A549 (cell line): ENCODE results near the gene SLC5A8. TPM values are rescaled to one million over a fixed set of nuclear protein-coding genes. Genes with fewer than 3 reads are reported as not detected.

Experiments
- ATAC-seq, 2 experiments: fragments of 200-7000 bp in 1 of 2; fragments of >200 bp in 1 of 2; cut with Nextera tagmentation in 1 of 2; cut with Tn5 transposase in 1 of 2; 3 replicates each; pipeline versions ENCODE4 v1.8.0 to v1.9.1; 2018 to 2020; ENCODE audit warnings: mild to moderate bottlenecking in 1 of 2, moderate library complexity in 1 of 2
- CTCF ChIA-PET: fragments of 300-600 bp; sonication (Branson Sonifier 250); formaldehyde crosslinking; extraction: SDS; loops from one replicate; lab custom pipeline; 2021; ENCODE audit warnings: antibody characterized with exemption, inconsistent platforms; lab: Yijun Ruan, JAX
- POLR2A ChIA-PET: fragments of 350-600 bp; formaldehyde crosslinking; extraction: SDS; loops from one replicate; lab custom pipeline; 2021; ENCODE audit warnings: antibody characterized with exemption, inconsistent platforms; lab: Yijun Ruan, JAX
- DNase-seq, 2 experiments: peaks; one replicate each; pipeline versions ENCODE4 v3.0.0 to v3.0.0-alpha.2; 2011 to 2016; ENCODE audit warnings: low read depth in 1 of 2, low spot score in 1 of 2
- FAIRE-seq: peaks from 2 replicates; lab custom pipeline; 2011; peaks lifted over from hg19 to GRCh38; lab: Jason Lieb, UNC
- H3K27ac ChIP-seq, 2 experiments: fragments of >200 bp; sonication (Bioruptor Twin); formaldehyde crosslinking; 3 replicates each; pipeline ENCODE4 v1.5.1; 2016 to 2017
- H3K4me1 ChIP-seq: fragments of >200 bp; sonication (Bioruptor Twin); formaldehyde crosslinking; 3 replicates; pipeline ENCODE4 v1.6.1; 2016
- H3K4me2 ChIP-seq: fragments of >200 bp; sonication (Bioruptor Twin); formaldehyde crosslinking; 3 replicates; pipeline ENCODE4 v1.6.1; 2016
- H3K4me3 ChIP-seq: fragments of >200 bp; sonication (Bioruptor Twin); formaldehyde crosslinking; 3 replicates; pipeline ENCODE4 v1.5.1; 2016
- H3K9me3 ChIP-seq: fragments of >200 bp; sonication (Bioruptor Twin); formaldehyde crosslinking; 3 replicates; pipeline ENCODE4 v1.6.1; 2016
- CBX8 ChIP-seq: fragments of 200-600 bp; sonication (generic); IDR thresholded peaks from 2 replicates; pipeline ENCODE4 v1.6.1; 2016
- CEBPB ChIP-seq, 2 experiments: fragments of >200 bp in 1 of 2; sonication (Bioruptor Twin) in 1 of 2; formaldehyde crosslinking in 1 of 2; IDR thresholded peaks; 2 replicates each; pipeline ENCODE4 v1.6.1; 2012 to 2016
- E2F6 ChIP-seq: IDR thresholded peaks from 2 replicates; pipeline ENCODE4 v1.6.1; 2012; ENCODE audit warnings: low read depth, borderline replicate concordance
- EHF ChIP-seq: fragments of 250-450 bp; sonication (Bioruptor Pico); IDR thresholded peaks from 2 replicates; pipeline ENCODE4 v1.5.0; 2020; ENCODE audit warnings: mild to moderate bottlenecking
- FOXS1 ChIP-seq: fragments of 250-450 bp; sonication (Bioruptor Pico); IDR thresholded peaks from 2 replicates; pipeline ENCODE4 v1.5.0; 2020; ENCODE audit warnings: mild to moderate bottlenecking, moderate library complexity
- HDAC2 ChIP-seq: fragments of 200-600 bp; sonication (generic); IDR thresholded peaks from 2 replicates; pipeline ENCODE4 v1.6.1; 2016
- HOXB13 ChIP-seq: fragments of 250-450 bp; sonication (Bioruptor Pico); IDR thresholded peaks from 2 replicates; pipeline ENCODE4 v1.5.0; 2020; ENCODE audit warnings: low read depth, mild to moderate bottlenecking, moderate library complexity
- MAFK ChIP-seq: fragments of 450-650 bp; IDR thresholded peaks from 2 replicates; pipeline ENCODE4 v1.6.1; 2014; ENCODE audit not compliant: partially characterized antibody
- MYC ChIP-seq: IDR thresholded peaks from 2 replicates; pipeline ENCODE4 v1.6.1; 2012; ENCODE audit warnings: mild to moderate bottlenecking, inconsistent platforms, low read length, improper control_type of control experiment, borderline replicate concordance
- NFE2L2 ChIP-seq: fragments of 150-350 bp; conservative IDR thresholded peaks from 2 replicates; pipeline ENCODE4 v1.6.1; 2014; ENCODE audit warnings: low read length
- NPAS2 ChIP-seq: fragments of 250-450 bp; sonication (Bioruptor Pico); IDR thresholded peaks from 2 replicates; pipeline ENCODE4 v1.8.0; 2022; ENCODE audit warnings: mild to moderate bottlenecking, moderate library complexity, borderline replicate concordance
- POLR2A ChIP-seq: IDR thresholded peaks from 2 replicates; pipeline ENCODE4 v1.6.1; 2012; ENCODE audit warnings: mild to moderate bottlenecking, low read length
- RAD21 ChIP-seq, 2 experiments: fragments of >200 bp in 1 of 2; sonication (Bioruptor Twin) in 1 of 2; formaldehyde crosslinking in 1 of 2; IDR thresholded peaks in 1 of 2; conservative IDR thresholded peaks in 1 of 2; 2 replicates in 1 of 2; 3 replicates in 1 of 2; pipeline ENCODE4 v1.6.1; 2012 to 2018; ENCODE audit warnings: inconsistent platforms in 1 of 2
- RARB ChIP-seq: fragments of 250-450 bp; sonication (Bioruptor Pico); IDR thresholded peaks from 2 replicates; pipeline ENCODE4 v1.8.0; 2021; ENCODE audit warnings: mild to moderate bottlenecking, moderate library complexity
- RCOR1 ChIP-seq: fragments of 150-350 bp; IDR thresholded peaks from 2 replicates; pipeline ENCODE4 v1.6.1; 2014; ENCODE audit warnings: antibody characterized with exemption, low read length, low read depth
- REST ChIP-seq: fragments of 200-600 bp; sonication (generic); IDR thresholded peaks from 2 replicates; pipeline ENCODE4 v1.6.1; 2016; ENCODE audit warnings: antibody characterized with exemption, mild to moderate bottlenecking, moderate library complexity
- RNF2 ChIP-seq: fragments of 200-600 bp; sonication (generic); IDR thresholded peaks from 2 replicates; pipeline ENCODE4 v1.6.1; 2016; ENCODE audit warnings: low read depth, mild to moderate bottlenecking, antibody characterized with exemption, moderate library complexity, borderline replicate concordance
- SREBF2 ChIP-seq: fragments of 450-650 bp; IDR thresholded peaks from 2 replicates; pipeline ENCODE4 v1.6.1; 2014; ENCODE audit warnings: mild to moderate bottlenecking, moderate library complexity
- TP53 ChIP-seq: fragments of 250-450 bp; sonication (Bioruptor Pico); IDR thresholded peaks from 2 replicates; pipeline ENCODE4 v1.5.0; 2021; ENCODE audit warnings: mild to moderate bottlenecking, moderate library complexity
- USF2 ChIP-seq: fragments of 450-650 bp; IDR thresholded peaks from 2 replicates; pipeline ENCODE4 v1.6.1; 2014; ENCODE audit warnings: antibody characterized with exemption
- ZC3H11A ChIP-seq: fragments of 450-650 bp; IDR thresholded peaks from 2 replicates; pipeline ENCODE4 v1.6.1; 2014; ENCODE audit warnings: antibody characterized with exemption, mild to moderate bottlenecking
- WGBS: methylation state at CpG from one replicate; pipeline ENCODE4 v1.1.6; 2017; ENCODE audit errors: missing lambda C conversion rate; 5-methylcytosine and 5-hydroxymethylcytosine counted together
- polyA plus RNA-seq, 4 experiments: library from polyadenylated mRNA; depleted of rRNA in 3 of 4; stranded (reverse); fragments of >200 nt; fragmentation: RNase III in 1 of 4; extraction: RNeasy Plus Mini Kit Qiagen cat#74134 plus additional on column Dnase treatment in 1 of 4; gene quantifications; 2 replicates in 3 of 4; 3 replicates in 1 of 4; pipeline ENCODE4 v1.2.3, GENCODE V29; 2011 to 2017

The SLC5A8 gene
- polyA plus RNA-seq, 2 of the 4 experiments (the other 2 are of a cell fraction) = not detected

DNA sequence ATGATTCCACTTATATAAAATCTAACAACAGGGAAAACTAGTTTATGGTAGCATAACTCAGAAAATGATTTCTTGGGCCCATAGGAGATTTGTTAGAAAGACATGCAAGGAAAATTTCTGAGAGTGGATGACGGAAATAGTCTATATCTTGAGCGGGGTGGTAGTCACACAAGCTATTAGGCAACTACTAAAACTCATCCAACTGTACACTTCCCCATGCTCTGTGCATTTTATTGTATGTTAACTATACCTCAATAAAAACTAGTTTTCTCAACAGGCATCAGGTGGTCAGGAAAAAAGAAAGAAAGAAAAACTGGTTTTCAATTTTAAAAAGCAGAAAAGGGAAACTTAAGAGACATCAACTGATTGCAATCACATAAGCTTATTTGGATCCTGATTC, 9.9 kb downstream of the SLC5A8 start:
- no peak for DNase-seq
- TF ChIP-seq FOXS1 (CRISPR knock-in tag) (no peak), MYC (no peak), REST (no peak), MAFK (no peak), CEBPB (IDR thresholded peaks at IDR 0.05) (no peak), USF2 (no peak), HOXB13 (no peak), POLR2A (no peak)
- no peak for FAIRE-seq
- H3K27ac ChIP-seq = no peak overlapping the region
- no peak overlapping the region for H3K4me2 ChIP-seq
- no peak overlapping the region for H3K4me3 ChIP-seq
- H3K4me1 ChIP-seq = no peaks in the 10 kb centered on the region
- ChIA-PET POLR2A (no interaction called here), CTCF (interaction anchor here (1.4 kb wide), 1 partner anchor 10 kb away, joined by 5 read pairs; the partner anchor contains the start of gene SLC5A8)
- 3% methylated on average over 2 of the region's 2 CpGs for WGBS
- no peak for ATAC-seq
- no peaks in the 10 kb centered on the region for H3K9me3 ChIP-seq

DNA sequence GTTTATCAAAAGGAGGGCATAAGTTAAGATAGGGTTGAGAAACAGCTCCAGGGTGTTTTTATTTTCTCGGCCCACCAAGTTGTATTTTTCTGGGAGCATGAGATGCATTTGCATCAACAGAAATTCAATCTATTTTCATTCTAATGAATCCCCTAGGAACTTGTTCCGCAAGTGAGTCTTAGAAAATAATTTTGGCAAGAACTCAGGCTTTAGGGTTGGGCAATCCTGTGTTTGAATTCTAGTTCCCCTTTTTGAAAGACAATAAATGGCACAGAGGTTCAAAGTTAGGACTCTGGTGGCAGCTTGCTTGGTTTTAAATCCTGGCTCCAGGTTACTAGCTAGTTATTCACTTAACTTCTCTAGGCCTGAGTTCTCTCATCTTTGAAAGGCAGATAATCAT, 23.7 kb downstream of the SLC5A8 start:
- Histone ChIP-seq H3K4me1 (no peaks in the 10 kb centered on the region), H3K4me2 (no peak overlapping the region), H3K27ac (no peak overlapping the region), H3K9me3 (no peaks in the 10 kb centered on the region), H3K4me3 (no peak overlapping the region)
- TF ChIP-seq RNF2 (no peak), NFE2L2 (no peak), ZC3H11A (no peak), E2F6 (no peak), TP53 (CRISPR knock-in tag) (no peak), RCOR1 (no peak), CEBPB (IDR thresholded peaks at IDR 0.05) (no peak), RAD21 (conservative IDR thresholded peaks at IDR 0.05 in 1 of 2, IDR thresholded peaks at IDR 0.05 in 1 of 2) (no peak), CBX8 (no peak), MAFK (no peak)
- ATAC-seq (no peak), FAIRE-seq (no peak), DNase-seq (no peak)
- CTCF ChIA-PET = no interaction called here
- WGBS = 2% methylated on average over 2 of the region's 2 CpGs
- POLR2A ChIA-PET = no interaction called here

GRCh38 chr12:101181776-101182175, 28.3 kb downstream of the SLC5A8 start:
- DNase-seq (no peak), FAIRE-seq (no peak), ATAC-seq (no peak)
- no peak overlapping the region for H3K27ac ChIP-seq
- no peak for TF ChIP-seq HDAC2
- TF ChIP-seq SREBF2 = no peak
- TF ChIP-seq EHF (CRISPR knock-in tag) = no peak
- no peak for TF ChIP-seq NPAS2
- no peak for TF ChIP-seq CBX8
- TF ChIP-seq MAFK = no peak
- TF ChIP-seq RARB (CRISPR knock-in tag) = no peak
- H3K9me3 ChIP-seq = no peaks in the 10 kb centered on the region
- H3K4me3 ChIP-seq = no peak overlapping the region
- H3K4me2 ChIP-seq = no peak overlapping the region
- CTCF ChIA-PET = no interaction called here
- 0% methylated on average over 2 of the region's 2 CpGs for WGBS
- POLR2A ChIA-PET = no interaction called here
- no peaks in the 10 kb centered on the region for H3K4me1 ChIP-seq
